GM21526 (cell line): ENCODE measurements around the gene MC1R.
"Not testable (repeated sequence)": the region's sequence is repeated elsewhere in the genome, so short reads cannot be mapped to it uniquely, and the experiment has no call there.

Experiments used
- ATAC-seq: cut with Tn5 transposase; IDR thresholded peaks from one replicate; pipeline ENCODE4 v1.9.1; 2021; ENCODE audit warnings: moderate library complexity; ENCODE audit not compliant: unreplicated experiment, low FRiP score

Gene MC1R

DNA sequence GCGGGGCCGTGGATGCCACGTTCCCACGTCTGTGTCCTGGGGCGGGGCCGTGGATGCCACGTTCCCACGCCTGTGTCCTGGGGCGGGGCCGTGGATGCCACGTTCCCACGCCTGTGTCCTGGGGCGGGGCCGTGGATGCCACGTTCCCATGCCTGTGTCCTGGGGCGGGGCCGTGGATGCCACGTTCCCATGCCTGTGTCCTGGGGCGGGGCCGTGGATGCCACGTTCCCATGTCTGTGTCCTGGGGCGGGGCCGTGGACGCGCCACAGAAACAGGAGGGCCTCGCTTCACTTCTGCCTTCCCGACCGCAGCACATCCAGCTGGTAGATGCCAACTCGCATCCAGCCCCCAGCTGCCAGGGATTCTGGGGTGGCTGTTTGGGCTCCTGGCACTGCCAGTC is 15.4 kb downstream of the MC1R start:
- not testable (repeated sequence) for ATAC-seq

DNA sequence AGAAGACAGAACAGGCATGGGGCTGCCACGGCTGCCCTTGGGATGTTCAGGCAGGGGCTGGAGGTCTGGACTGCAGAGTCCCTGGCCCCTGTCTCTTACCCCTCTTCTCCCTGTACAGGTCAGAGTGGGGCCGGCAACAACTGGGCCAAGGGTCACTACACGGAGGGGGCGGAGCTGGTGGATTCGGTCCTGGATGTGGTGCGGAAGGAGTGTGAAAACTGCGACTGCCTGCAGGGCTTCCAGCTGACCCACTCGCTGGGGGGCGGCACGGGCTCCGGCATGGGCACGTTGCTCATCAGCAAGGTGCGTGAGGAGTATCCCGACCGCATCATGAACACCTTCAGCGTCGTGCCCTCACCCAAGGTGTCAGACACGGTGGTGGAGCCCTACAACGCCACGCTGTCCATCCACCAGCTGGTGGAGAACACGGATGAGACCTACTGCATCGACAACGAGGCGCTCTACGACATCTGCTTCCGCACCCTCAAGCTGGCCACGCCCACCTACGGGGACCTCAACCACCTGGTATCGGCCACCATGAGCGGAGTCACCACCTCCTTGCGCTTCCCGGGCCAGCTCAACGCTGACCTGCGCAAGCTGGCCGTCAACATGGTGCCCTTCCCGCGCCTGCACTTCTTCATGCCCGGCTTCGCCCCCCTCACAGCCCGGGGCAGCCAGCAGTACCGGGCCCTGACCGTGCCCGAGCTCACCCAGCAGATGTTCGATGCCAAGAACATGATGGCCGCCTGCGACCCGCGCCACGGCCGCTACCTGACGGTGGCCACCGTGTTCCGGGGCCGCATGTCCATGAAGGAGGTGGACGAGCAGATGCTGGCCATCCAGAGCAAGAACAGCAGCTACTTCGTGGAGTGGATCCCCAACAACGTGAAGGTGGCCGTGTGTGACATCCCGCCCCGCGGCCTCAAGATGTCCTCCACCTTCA is 16.2 kb downstream of the MC1R start:
- ATAC-seq = no peak

DNA sequence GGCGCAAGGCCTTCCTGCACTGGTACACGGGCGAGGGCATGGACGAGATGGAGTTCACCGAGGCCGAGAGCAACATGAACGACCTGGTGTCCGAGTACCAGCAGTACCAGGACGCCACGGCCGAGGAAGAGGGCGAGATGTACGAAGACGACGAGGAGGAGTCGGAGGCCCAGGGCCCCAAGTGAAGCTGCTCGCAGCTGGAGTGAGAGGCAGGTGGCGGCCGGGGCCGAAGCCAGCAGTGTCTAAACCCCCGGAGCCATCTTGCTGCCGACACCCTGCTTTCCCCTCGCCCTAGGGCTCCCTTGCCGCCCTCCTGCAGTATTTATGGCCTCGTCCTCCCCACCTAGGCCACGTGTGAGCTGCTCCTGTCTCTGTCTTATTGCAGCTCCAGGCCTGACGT is 17.0 kb downstream of the MC1R start:
- ATAC-seq = not testable (repeated sequence)

DNA sequence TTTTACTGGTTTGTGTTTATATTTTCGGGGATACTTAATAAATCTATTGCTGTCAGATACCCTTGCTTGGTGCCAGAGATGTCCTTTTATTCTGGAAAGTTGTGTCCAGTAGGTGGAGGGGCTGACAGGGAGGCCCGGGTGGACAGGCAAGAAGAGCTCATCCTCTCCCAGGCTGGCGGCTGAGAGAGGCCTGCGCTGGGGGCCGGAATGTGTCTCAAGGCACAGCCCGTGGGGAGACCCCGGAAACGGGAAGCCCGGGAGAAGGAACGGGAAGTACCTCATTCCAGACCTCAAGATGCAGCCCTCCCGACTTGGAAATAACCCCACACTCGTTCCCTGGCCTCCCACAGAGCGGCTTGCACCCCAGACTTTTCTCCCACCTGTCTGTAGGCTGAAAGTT is 17.4 kb downstream of the MC1R start:
- ATAC-seq = no peak

DNA sequence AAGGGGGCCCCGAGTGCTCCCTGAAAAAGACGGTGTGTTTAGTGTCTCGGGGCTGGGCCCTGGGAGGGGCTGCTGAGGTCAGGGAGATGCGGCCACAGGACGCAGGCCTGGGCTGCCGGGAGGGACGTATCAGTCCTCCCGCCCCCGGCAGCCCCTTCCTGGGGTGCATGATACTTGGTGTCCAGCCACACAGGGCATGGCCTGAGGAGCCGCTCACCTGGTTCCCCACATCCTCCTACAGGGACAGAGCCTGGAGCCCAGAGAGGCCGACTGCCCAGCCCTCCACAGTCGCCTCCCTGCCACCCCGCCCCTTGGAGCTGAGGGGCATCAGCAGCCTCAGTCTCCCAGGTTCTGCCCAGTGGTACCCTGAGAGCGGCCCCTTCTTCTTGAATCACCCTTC is 17.8 kb downstream of the MC1R start:
- ATAC-seq = no peak

DNA sequence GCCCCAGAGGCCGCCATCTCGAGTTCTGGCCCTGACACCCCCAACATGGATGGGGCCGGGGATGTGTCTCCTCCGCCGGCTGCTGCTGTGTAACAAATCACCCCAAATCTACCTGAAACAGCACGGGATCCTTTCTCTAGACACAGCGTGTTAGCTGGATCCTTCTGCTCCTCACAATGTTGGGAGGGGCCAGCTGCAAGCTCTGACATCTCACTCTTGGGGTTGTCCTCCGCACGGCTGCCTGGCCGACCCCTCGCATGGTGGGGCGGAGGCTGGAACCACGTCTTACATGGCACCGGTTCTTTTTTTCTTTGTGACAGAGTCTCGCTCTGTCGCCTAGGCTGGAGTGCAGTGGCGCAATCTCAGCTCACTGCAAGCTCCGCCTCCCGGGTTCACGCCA is 18.3 kb downstream of the MC1R start:
- ATAC-seq = no peak

DNA sequence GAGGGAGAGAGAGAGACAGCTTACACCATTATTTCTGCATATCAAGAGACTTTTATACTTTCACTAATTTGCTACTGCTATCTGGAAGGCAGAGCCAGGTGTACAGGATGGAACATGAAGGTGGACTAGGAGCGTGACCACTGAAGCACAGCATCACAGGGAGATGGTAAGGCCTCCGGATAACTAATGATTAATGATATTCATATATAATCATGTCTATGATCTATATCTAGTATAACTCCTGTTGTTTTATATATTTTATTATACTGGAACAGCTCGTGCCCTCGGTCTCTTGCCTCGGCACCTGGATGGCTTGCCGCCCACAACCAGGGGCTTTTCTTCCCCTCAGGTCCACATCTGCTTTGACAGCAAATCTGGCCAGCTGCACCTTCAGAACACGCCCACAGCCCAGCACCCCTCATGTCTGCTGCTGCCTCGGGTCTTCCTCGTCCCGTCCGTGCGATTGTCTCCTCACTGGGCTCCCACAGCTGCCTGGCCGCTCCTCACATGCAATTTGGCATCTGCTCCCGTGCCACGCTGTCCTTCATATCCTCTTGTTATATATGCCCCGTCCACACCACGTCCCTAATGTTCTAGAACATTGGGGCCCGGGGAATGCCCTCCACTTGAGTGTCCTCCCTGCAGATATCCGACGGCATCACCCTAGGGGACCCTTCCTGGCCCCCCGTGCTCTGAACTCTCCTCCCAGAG is 19.7 kb downstream of the MC1R start:
- ATAC-seq = no peak

DNA sequence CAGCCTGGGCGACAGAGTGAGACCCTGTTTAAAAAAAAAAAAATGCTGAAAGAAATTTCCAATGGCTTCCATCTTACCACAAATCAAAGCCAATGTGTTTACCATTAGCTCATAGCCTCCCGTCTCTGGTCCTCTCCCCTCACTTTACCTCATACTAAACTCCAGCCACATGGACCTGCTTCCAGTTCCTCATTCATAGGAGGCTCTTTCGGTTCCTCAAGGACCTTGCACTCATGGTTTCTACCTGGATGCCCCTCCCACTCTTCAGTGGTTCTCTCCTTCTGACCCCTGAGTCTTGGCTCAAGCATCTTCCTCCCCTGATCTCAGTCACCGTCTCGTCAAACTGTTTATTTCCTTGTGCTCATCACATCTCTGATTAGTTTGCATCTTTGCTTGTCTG is 26.1 kb downstream of the MC1R start:
- ATAC-seq = no peak

DNA sequence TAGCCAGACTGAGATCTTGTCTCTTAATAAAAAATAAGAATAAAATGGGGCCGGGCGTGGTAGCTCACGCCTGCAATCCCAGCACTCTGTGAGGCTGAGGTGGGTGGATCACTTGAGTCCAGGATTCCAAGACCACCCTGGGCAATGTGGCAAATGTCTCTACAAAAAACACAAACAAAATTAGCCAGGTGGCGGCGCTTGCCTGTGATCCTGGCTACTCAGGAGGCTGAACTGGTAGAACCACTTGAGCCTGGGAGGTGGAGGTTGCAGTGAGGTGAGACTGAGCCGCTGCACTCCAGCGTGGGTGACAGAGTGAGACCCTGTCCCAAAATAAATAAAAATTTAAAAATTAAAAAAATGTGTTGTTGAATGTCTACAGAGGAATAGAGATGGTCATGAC is 27.0 kb downstream of the MC1R start:
- ATAC-seq = no peak

DNA sequence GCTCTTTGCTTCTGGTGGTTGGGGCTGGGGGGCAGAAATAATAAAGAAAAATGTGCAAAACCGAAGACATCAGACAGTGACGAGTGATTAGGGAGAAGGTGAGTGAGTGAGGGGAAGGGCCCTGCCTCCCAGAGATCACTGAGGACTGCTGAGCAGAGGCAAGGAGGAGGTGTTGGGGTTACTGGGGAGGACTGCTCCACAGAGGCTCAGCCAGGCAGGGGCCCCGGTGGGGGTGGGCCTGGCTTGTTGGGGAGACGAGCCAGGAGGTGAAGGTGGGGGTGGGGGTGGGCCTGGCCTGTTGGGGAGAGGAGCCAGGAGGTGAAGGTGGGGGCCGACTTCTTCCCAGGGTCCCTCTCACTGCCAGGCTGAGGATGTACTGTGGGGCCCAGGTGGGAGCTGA is 27.9 kb downstream of the MC1R start:
- no peak for ATAC-seq

DNA sequence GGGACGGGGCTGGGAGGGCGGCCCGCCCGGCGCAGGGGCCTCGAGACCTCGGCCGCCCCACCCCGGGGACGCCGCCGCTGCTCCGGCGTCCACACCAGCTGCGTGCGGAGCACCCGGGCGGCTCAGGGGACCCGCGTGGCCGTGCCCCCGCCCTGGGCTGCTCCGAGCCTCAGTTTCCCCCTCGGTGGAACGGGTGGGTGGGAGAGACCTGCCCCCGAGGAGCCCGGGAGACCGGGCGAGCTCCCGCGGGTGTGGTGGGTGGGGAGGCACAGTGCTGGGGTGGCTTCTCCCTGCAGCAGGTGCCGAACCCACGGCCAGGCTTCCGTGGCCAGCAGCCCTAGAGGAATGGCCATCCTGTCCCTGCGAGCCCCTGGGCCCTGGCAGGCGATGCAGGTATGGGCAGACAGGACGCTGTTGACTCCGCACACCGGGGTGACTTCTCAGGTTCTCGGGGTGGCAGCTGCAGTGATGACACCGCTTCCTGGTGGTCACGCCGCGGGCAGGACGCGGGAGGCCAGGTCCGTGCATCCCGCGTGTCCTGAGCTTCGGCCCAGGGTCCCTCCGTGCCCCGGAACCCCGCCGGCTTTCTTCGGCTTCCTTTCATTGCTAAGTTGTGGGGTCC is 30.6 kb downstream of the MC1R start:
- ATAC-seq = no peak

DNA sequence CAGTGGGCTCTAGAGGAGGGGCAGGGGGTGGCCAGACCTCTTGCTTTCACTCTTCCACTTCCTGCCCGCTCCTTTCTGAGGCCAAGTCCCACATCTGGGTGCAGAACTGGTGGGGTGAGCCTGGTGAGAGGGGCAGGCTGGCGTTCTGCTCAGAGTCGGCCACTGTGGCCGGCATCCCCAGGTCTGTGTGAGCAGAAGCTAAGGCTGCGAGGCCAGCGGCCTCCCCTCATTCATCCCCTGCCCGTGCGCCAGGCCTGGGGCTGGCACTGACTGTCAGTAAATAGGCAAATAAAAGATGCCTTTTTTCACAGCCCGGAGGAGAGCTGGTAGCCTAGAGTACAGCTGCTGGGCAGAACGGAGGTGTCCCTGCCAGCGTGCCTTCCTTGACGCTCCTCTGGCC is 31.1 kb downstream of the MC1R start:
- ATAC-seq = no peak

DNA sequence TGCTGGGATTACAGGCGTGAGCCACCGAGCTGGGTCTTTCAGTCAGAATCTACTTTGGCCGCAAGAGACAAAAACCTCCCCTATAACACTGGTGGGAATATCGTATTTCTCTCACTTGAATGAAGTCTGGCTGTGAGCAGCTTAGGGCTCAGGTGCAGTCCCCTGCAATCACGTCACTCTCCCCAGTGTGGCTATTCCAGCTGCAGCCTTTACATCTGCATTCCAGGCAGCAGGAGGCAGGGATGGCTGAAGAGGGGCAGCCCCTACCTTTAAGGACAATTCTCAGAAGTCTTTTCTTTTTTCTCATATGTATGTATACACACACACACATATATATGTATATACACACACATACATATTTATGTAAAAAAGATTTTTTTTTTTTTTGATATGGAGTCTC is 32.8 kb downstream of the MC1R start:
- no peak for ATAC-seq

DNA sequence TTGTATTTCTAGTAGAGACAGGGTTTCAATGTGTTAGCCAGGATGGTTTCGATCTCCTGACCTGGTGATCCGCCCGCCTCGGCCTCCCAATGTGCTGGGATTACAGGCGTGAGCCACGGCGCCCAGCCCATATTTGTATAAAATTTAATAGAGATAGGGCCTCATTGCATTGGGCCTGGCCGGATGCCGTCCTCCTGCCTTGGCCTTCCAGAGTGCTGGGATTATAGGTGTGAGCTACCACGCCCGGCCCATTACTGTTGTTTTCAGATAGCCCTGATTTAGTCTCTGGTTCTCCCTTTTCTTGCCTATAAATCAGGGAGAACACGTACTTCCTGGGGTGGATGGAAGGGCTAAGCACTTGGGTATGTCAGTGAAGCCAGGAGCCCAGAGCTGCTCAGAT is 33.4 kb downstream of the MC1R start:
- ATAC-seq = no peak

DNA sequence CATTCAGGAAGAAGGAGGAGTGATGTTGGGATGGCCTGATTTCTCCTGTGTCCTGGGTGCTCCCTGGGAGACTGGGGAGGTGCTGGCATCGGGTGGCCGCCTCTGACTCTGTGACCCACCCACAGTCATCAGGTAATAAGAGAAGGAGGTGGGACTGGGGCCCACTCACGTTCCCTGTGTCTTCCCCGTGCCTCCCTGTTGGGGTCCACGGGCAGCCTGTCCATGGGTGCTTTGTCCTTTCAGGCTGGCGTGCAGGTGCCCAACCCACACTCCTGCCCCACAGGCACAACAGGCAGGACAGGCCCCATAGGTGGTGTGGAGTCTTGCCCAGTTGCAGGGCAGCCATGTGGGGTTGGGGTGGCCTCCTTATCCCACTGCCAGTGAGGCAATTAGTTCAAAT is 33.9 kb downstream of the MC1R start:
- no peak for ATAC-seq

DNA sequence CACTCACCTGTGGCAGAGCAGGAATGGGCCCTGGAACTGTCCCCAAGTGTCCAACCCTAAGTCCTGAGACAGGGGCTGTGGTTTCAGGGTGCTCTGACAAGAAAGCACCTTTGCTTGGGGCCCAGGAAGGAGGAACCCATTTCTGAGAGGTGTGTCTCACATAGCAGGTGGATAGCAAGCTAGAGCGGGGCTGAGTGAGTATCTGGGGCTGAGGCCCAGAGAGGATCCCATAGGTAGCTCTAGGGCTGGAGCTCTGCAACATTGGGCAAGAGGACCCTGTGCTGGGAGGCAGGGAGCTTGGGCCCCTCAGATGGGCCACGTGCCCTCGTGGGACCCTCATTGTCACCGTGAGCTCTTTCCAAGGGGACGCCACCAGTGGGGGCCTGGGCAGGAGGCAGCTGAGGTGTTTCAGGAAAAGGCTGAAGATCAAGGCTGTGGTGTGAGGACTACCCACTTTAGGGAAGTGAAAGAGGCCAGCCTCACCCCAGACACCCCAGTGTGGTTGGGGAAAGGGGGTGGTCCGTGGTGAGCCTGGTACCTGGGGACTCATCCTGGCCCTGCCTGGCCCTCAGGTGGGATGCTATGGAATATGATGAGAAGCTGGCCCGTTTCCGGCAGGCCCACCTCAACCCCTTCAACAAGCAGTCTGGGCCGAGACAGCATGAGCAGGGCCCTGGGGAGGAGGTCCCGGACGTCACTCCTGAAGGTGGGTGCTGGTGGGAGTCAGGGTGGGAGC is 35.2 kb downstream of the MC1R start:
- ATAC-seq = peak; percentile 49

DNA sequence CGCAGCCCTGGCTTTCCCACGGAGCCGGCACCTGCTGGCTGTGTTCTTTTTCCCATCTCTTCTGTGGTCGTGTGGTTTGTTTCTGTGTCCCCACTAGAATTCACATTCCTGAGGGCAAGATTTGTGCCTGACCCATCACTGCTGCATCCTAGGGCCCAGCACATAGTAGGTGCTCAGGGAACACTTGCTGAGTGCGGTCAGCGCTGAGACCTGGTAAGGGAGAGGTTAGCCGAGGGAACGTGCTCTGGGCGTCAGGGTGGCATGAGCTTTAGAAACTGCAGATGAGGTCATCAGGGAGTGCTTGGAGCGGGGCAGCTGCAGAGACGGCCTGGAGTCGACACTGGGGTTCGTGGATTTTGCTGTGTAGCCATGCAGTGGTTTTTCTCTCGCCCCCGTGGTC is 35.8 kb downstream of the MC1R start:
- no peak for ATAC-seq

DNA sequence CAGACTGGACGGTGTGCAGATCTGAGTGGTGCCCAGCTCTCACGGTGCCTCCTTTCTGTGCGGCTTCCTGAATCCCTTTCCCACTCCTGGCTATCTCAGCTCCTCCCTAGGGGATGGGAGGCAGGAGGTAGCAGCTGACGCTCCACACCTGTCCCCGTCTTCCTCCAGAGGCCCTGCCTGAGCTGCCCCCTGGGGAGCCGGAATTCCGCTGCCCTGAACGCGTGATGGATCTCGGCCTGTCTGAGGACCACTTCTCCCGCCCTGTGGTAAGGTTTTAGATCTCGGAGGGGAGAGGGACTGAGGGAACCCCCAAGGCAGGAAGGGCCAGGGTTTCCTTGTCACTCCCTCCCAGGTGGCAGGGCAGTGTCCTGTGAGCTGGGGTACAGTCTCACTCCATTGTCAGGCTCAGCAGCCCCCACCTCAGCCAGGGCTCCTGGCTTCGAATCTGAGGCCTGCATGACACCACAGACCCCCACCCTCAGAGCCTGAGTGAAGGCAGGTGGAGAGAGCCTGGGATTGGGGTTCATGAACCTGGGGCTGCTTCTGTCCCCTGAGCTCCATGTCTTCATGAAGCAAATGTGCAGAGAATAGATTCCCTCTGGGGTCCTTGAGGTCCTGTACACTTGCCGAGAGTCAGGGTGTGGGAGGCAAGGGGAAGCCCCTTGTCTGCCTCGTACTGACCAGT is 36.5 kb downstream of the MC1R start:
- ATAC-seq = no peak

DNA sequence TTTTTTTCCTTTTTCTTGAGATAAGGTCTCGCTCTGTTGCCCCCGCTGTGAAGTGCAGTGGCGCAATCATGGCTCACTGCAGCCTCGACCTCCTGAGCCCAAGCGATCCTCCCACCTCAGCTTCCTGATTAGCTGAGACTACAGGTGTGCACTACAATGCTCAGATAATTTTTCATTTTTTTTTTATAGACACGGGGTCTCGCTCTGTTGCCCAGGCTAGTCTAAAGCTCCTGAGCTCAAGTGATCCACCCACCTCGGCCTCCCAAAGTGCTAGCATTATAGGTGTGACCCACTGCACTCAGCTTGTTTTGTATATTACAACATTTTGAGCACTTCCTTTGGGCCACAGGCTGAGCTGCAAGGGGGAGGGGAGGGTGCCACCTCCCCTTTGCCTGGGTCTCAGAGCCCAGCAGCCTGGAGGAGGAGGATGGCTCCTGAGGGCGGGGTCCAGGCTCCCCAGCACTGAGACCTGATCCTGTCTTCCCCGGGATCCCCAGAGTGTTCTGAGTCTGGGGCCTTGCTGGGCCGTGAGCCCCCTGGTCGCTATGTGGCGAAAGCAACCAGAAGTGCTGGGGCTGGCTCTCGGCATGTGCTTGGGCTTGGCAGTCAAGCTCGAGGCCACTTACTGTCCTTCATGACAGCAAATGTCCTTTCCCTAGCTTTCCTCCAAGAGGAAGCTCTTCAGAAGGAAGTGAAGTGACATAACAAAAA is 38.0 kb downstream of the MC1R start:
- no peak for ATAC-seq
